ENCODE measurements around the gene AGBL4.

AGBL4 gene

DNA sequence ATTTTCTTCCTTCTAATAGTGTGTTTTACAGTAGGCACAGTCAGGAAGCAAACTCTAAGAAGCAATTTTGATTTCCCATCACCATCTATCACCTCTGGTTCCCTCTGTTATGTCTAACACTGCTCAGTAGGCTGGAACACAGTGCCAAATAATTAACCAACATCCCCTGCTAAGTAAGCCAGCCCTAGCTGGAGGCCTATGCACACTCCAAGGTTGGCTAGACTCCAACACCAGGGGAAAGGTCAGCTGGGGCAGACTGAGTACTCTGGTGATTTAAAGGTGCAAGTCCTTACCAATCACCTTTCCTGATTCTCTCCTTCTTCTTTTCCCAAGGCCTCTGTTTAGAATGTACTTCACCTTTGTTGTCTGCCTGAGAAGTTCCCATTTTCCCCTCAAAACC is 1200.6 kb downstream of the AGBL4 start:
- DNase-seq (ENCODE audit: low read depth) = no peak

DNA sequence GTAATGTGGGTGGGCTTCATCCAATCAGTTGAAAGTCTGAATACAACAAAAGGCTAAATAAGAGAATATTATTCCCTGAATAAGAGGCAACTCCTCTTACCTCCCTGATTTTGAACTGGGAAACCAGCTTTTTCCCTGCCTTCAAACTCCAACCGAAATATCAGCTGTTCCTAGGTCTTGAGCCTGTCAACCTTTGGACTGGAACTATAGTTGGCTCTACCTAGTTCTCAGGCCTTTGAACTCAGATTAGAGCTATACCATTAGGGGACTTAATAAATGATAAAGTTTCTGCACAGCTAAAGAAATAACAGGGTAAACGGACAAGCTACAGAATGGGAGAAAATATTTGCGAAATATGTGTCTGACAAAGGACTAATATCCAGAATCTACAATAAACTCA is 1203.3 kb downstream of the AGBL4 start:
- DNase-seq (ENCODE audit: low read depth) = no peak

DNA sequence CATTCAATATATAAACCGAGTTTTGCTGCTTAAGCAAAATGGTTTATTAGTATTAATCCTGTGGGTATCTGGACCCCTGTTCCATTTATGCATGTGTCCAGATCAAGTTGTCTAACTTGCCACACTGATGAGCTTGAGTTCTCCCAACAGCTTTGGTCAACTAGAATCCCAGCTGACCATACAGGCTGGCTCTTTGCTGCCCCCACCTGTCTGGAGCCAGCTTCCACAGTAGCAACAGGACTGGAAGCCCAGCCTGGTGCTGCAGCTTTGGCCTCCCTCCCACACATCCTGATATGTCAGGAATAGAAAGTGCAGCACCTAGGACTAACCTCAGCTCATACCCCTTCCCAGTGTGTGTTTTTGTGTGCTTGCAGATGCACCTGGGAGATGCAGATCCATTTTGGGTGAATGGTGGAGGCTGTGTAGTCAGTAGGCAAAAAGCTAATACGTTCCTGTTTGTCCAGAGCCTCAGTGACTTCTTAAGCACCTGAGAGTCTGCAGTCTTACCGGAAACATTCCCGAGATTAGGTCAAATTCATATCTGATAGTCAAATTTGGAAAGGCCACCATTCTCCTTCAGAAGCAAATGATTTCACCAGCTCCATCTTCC is 1206.1 kb downstream of the AGBL4 start:
- DNase-seq (ENCODE audit: low read depth) = peak; percentile 54

DNA sequence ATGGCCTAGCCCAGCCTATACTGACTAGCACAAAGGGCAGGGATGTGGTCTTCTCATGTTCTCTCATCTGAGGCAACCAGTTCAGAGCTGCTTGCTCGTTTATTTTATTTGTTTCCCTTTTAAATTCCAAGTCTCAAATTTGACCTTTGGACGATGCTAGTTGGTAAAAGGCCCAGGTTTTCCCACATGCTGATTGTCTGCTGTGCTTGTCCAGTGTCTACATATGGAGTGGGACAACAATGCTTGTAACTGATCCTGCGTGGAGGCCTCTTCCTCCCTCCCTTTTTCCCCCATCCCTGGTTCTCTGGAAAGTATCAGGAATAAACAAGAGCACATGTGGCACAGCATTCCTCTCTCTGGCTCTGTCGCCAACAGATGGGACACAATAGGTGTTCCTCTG is 1213.0 kb downstream of the AGBL4 start:
- peak; percentile 91 for DNase-seq (ENCODE audit: low read depth)

DNA sequence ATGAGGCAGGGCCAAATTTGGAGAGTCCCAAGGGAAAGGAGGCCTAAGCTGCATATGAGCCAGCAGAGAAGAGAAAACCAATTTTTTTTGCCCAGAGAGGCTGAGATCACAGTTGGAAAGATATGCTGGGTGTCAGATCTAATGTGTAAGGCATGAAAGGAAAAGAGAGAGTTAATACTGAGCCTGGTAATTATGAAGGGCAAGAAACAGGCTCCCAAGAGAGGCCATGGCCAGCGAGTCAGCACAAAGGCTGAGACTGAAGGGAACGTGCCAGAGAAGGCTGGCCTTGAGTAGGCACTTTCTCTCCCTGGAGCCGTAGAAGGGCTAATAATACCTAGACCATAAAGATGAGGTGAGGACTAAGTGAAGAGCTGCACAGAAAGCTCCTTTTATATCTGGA is 1215.3 kb downstream of the AGBL4 start:
- DNase-seq (ENCODE audit: low read depth) = peak; percentile 22

DNA sequence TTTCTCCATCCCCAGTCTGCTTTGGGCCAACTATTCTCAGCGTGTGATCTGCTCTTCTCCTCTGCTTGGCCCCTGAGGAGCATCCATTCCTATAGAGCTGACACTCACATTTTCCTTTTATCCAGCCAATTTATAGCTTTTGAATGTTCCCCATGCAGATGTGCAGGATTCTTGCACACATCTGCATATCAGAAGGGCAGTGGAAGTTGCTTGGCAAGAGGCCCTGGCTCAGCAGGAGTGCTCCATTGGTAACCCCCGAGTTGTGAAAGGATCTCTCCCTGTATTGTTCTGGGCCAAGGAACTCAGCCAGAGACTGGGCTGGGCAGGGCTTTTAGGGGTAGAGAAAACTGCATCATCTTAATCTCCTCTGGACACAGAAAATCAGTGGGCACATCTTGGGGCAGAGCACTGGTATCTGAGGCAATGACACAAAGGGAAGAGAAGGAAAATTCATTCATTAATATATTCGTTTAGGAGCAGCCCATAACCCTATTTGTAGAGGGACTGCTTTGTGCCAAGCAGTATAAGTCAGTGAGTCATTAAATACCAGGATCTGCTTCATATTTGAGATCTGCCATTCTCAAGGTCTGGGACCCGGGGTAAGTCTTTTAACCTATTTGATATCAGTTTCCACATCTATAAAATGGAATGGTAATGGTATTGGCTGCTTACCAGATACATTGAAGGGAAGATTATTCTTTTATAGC is 1216.0 kb downstream of the AGBL4 start:
- DNase-seq (ENCODE audit: low read depth) = peak; percentile 91

DNA sequence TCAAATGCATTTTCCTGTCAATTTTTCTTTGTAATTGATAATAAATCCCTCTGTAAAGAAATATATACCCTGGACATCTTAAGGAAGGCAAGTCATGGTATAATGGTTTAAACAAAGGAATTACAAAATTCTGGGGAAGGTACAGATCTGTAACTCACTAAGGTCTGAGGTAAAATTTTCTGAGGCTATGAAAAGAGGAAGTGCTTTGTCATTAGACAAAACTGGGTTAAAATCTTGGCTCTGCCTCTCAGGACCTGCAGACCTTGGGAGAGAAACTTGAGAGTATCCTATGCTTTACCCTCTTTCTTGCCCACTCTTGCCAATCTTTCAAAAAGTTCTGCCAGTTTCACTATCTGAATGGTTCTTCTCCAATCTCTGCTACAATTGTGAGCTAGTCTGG is 1220.3 kb downstream of the AGBL4 start:
- DNase-seq (ENCODE audit: low read depth) = no peak

DNA sequence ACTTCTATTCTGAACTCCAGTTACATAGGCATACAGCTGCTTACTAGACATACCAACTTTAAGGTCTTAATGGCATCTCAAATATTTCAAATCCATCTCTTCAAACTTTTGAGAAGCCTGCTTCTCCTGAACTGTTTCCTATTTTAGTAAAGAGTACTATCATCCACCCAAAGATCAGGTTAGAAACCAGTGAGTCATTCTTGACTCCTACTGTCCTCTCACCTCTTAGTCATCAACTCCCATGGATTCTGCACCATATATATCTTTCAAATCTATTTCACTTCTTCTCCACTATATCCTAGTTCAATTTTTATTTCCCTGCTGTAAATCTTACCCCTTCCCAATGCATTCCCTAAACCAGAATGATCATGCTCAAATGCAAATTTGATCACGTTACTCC is 1228.9 kb downstream of the AGBL4 start:
- no peak for DNase-seq (ENCODE audit: low read depth)

DNA sequence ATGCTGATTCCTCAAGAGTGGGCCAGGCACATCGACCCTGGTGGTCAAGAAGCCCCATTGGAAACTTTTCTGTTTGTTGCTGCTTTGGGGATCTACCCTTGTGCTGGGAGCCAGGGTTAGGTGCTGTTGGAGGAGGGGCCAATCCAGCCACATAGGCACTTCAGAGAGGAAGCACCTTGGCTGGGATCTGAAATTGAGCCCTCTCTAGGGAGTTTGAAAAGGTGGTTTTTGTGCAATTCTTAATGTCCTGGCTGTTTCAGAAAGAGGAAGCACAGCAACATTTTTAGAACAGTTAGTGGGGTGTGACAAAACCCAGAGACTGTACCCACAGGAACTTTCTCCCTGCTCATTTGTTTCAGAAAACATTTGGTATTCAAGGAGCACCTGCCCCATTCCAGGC is 1229.9 kb downstream of the AGBL4 start:
- no peak for DNase-seq (ENCODE audit: low read depth)

DNA sequence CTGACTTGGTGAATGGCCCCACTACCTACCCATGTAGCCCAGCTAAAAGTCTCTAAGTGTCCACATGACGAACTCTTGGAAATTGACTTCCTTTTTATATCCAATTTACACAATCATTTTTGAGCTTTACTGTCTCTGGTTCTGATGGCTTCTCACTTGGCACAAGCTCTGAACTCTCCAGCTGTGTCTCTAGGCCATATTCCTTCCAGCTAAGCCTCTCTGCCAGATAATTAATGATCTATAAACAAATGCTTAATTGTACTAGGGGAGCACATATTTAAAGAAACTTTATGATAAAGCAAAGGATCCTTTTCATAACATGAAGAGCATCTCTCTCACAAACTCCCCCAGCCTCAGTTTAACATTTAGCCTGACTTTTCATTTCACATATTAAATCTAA is 1230.8 kb downstream of the AGBL4 start:
- DNase-seq (ENCODE audit: low read depth) = no peak

DNA sequence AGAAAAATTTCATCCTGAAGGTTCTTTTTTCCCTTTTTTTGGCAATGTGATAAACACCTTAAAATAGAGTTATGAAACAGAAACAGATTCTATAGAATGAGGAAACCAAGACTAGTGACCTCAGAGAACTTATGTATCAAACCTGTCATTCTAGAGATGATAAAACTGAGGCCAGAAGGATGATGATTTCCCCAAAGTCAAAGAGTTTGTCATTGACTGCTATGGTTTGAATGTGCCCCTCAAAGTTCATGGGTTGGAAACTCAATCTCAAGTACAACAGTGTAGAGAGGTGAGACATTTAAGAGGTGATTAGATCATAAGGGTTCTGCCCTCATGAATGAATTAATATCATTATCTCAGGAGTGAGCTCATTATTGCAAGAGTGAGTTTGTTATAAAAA is 1233.4 kb downstream of the AGBL4 start:
- DNase-seq (ENCODE audit: low read depth) = no peak

DNA sequence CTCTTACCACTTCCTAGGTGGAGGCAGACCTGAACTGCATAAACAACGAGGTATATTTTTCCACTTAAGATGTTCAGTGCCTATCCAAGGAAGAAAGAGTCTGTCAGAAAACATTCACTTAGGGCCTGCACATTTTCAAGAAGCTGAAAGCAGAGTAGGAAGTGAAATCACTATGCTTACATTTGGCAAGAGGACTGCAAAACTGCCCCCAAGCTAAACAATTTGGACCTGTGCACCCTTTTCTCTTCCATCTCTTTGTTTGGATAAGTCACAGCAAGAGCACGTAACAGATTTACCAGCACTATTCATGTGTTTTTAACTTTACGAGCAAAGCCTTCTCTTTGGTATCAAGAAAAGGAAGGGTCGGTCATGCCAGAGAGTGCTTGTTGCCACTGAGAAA is 1233.9 kb downstream of the AGBL4 start:
- no peak for DNase-seq (ENCODE audit: low read depth)

DNA sequence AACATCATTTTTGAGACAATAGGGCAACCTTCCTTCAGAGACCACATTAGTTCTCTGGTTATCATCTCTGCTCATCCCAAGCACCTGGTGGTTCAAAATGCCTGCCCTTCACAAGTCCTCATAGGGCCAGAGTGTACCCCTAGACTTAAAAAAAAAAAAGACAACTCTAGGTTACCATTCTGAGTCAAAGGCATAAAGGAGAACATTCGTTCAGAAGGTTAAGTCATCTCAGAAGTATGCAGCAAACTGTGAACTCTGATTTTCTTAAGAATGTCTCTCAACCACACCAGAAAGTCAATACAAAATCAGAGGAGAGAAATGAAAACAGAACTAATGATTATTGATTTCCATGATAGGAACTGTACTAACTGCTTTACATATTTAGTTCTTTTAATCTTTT is 1237.9 kb downstream of the AGBL4 start:
- DNase-seq (ENCODE audit: low read depth) = no peak

DNA sequence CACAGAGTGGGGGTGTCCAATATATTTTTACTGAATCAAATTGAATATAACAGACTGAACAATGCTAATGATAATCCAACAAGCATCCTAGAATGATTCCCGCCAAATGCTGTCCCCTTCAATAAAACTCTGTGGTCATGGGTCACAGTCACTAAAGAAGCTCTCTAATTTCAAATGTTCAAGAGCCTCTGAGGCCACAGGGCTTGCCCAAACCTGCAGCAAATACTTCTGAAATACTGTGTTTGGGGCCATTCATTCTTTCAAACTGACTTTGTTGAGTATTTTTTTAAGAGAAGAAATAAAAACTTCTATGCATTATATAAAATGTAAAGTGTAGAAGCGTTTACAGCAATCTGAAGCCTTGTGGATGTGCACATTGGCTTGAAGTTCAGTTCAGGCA is 1239.5 kb downstream of the AGBL4 start:
- DNase-seq (ENCODE audit: low read depth) = no peak

DNA sequence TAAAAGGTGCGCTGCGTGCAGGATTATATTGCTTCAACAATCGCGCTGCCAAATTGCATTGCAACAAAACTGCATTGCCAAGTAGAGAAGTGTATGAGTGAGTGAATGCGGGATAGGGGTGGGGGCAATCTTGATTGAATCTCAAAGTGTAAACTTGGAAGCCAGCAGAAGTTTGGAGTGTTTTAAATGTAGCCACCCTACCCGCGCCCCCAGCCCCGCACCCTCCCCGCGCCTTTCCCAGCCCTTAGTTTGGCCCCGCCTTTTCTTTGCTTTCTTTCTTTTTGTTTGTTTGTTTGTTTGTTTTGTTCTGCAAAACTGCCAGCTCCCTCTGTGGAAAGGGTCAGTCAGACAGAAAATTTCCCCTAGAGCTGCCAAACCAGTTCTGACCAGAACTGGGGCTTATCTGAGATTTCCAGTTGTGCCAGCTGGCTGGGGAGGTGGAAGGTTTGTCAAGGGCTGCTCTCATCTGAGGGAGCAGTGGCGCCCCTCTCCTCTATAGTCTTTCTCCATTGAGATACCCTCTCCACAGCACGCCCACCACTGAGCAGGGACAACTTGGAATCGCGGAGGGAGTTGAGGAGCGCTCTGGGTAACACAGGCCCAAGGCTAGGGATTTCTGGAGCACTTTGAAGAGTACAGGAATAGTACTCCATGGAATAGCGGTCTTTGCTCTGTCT is 1246.4 kb downstream of the AGBL4 start:
- no peak for DNase-seq (ENCODE audit: low read depth)

DNA sequence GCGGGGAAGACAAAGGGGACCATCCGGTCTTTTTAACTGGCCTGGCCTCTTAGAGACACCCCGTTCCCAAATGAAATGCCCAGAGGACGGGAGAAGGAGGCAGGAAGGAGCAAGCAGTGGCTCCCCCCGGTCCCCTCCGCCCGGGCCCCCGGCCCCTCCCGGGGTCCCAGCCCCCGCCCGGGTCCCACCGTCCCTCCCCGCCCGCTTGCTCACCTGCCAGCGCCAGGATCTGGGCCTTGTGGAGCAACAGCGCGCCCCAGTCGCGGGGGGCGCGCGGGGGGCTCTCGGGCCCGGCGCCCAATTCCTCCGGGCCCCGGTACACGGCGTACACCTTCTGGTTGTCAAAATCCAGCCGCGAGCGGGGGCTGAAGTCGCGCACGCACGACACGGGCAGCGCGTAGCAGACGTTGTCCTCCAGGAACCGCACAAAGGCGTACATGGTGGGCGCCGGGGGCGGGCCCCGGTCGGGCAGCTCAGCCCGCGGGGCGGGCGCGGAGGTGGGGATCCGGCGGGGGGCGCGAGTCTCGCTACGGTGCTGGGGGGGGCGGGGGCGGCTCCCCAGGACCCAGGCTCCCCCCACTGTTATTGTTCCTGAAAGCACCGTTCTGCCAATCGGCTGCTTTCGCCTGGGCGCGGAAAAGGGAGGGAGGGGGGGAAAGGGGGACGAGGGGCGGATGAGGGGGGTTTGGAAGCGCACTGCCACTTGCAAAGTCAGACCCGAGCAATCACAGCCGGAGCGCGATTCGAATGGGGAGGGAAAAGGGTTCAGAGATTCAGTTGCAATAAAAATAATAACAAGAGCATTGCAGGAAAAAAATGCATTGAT is 1247.1 kb downstream of the AGBL4 start, which contains the start of gene BEND5:
BEND5 (minus strand) TSS at position 499 of the 826 bp plus-strand sequence; CDS start at position 439, 60 bp downstream.
- DNase-seq (ENCODE audit: low read depth) = no peak

DNA sequence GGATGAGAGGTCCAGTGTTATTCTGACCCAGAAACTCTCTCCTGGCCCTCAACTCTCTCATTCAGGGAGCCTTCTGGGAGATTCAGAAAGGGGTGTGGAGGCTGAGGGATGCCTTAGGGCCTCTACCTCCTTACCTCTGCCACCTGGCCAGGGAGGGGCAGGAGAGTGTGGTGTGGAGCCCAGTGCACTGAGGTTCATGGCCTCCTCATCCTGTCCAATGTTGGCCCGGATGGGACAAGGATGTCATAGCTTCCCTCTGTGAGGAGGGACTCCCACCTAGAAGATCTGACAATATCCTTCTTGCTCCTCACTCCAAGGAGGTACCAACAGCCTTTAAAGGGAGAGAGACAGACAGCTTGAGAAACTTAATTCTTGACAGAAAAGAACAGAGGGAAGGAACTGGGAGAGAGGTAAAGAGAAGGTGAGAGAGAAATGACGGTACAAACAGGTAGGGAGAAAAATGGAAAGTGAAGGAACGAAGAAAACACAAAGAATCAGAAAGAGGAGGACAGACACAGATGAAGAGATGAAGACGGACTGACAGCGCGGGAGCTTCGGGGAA is 1247.8 kb downstream of the AGBL4 start:
- no peak for DNase-seq (ENCODE audit: low read depth)

DNA sequence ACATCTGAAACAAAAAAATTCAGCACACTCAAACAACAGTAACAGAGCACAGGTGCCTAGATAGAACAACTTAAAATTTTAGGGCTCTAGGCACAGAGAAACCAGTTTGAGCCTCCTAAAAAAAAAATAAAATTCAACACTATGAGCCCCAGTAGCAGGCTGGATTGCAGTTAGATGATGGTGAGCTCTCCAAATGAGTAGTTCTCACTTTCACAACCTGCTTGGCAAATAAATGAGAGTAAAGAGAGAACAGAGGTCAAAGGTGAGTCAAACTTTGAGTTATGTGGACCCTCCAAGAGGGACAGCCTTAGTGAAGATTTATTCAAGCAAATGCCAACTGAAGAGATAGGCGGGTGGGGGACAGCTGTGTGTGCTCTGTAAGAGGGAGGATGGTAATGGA is 1250.6 kb downstream of the AGBL4 start:
- DNase-seq (ENCODE audit: low read depth) = no peak

DNA sequence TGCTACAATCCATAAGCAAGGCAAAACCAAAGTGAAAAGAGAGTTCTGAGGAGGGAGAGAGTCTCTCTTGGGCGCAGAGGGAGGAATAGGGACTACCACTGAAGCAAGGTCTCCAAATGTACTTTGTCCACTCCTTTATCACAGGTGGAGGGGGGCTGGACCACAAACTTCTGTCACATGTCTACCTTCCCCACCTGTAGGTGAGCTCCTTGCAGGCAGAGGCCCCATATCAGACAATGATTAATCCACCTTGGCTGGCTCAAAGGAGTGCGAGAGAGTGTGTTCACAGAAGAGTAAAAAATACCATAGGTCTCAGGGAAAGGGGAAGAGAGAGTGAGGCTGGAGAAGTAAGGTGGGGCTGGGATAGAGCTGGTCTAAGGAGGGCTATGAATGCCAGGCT is 1251.5 kb downstream of the AGBL4 start:
- no peak for DNase-seq (ENCODE audit: low read depth)

DNA sequence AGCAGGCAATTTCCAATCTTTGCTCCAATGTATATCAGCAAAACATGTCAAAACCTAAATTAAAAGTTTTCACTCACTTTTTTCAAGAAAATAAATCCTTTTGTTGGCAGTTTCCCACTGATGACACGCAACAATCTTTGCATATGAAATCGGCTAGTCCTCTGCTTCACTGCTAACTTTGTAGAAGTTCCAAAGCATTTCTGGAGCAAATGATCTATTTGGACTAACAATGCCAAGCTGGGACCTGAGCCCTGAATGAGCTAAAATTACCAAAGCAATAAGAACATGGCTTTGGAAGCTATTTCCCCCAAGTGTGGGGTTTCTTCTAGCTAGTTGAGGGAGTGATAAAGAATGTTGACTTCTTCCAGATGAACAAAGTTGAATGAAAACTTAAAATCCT is 1252.2 kb downstream of the AGBL4 start:
- DNase-seq (ENCODE audit: low read depth) = peak; percentile 38

DNA sequence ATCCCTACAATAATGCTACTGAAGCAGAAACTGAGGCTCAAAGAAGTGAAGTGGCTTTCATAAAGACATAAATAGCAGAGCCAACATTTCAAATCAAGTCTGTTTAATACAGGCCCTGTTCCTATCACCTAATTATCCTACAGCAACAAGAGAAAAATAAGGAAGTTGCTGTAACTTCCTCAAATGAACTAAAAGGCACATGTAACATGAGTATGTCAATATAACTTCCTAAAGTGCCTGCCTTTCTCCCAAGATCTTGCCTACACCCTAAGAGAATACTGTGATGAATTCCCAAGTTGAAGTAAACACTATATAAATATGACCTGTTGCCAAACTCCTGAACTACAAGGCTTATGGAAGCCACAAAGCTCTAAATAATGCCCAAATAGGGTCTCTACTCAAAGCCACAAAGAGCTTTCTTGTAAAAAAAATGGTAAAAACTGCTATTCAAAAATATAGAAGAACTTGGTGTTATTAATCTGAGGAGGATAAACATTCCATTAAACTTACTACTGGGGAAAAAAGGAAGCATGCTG is 1255.7 kb downstream of the AGBL4 start:
- no peak for DNase-seq (ENCODE audit: low read depth)

DNA sequence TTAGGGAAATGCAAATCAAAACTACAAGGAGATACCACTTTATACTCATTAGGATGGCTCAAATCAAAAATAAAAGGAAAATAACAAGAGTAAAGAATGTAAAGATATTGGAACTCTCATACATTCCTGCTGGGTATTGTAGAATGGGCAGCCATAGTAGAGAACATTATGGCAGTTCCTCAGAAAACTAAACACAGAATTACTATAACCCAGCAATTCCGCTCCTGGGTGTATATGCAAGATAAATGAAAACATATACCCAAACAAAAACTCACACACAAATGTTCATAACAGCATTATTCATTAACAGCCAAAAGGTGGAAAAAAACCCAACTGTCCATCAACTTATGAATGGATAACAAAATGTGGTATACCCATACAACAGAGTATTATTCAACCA is 1258.4 kb downstream of the AGBL4 start:
- no peak for DNase-seq (ENCODE audit: low read depth)
